ENCODE measurements around the gene MYRFL. TPM values are rescaled to one million over a fixed set of nuclear protein-coding genes. Genes with fewer than 3 reads are reported as not detected.

The MYRFL gene
- total RNA-seq, 4 donors from 2014 or later = 0.27 to 3.3 (median 1.5) TPM

DNA sequence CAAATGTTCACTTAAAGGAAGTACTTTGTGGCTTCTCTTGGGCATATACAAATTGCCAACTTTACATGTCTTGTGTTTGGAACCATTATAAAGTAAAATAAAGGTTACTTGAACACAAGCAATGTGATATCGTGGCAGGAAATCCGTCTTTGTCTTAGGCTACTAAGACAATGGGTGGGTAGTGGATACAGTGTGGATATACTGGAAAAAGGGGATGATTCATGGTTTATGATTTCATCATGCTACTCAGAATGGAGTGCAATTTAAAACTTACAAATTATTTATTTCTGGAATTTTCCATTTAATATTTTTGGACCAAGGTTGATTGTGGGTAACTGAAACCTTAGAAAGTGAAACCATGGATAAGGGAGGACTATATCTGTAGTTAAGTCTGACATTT, 48.4 kb downstream of the MYRFL start:
- no peak overlapping the region for H3K4me3 ChIP-seq (ENCODE audit: low read depth, poor library complexity, severe bottlenecking)
- WGBS, 2 donors = 48 to 69% methylated on average over 2 of the region's 2 CpGs
- intact Hi-C loops (cut with DNase I; ENCODE audit: low total_unique reads) = no loop called here
- no peak for TF ChIP-seq POLR2A (IDR thresholded peaks at IDR 0.05)
- TF ChIP-seq, protein P1, sequence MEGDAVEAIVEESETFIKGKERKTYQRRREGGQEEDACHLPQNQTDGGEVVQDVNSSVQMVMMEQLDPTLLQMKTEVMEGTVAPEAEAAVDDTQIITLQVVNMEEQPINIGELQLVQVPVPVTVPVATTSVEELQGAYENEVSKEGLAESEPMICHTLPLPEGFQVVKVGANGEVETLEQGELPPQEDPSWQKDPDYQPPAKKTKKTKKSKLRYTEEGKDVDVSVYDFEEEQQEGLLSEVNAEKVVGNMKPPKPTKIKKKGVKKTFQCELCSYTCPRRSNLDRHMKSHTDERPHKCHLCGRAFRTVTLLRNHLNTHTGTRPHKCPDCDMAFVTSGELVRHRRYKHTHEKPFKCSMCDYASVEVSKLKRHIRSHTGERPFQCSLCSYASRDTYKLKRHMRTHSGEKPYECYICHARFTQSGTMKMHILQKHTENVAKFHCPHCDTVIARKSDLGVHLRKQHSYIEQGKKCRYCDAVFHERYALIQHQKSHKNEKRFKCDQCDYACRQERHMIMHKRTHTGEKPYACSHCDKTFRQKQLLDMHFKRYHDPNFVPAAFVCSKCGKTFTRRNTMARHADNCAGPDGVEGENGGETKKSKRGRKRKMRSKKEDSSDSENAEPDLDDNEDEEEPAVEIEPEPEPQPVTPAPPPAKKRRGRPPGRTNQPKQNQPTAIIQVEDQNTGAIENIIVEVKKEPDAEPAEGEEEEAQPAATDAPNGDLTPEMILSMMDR (IDR thresholded peaks at IDR 0.05) = no peak
- no peak for DNase-seq (ENCODE audit: low spot score in 2 of 2)

DNA sequence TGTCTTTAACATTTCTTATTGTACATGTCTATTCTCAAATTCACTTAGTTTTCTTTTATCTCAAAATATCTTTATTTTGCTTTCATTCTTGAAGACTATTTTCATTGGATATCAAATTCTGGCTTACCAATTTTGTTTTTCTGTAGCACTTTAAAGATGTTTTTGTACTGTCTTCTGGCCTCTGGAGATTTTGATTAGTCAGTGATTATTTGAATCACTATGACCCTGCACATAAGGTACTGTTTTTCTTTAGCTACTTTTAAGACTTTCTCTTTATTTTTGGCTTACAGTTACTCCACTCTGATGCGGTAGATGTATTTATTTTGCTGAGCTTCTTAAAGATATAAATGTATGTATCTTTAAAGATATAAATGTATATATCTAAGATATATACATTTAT, 49.6 kb downstream of the MYRFL start:
- DNase-seq (ENCODE audit: low spot score in 2 of 2) = no peak
- intact Hi-C loops (cut with DNase I; ENCODE audit: low total_unique reads) = no loop called here
- TF ChIP-seq, protein P1 (IDR thresholded peaks at IDR 0.05) = no peak
- no peak for TF ChIP-seq POLR2A (IDR thresholded peaks at IDR 0.05)
- no peak overlapping the region for H3K4me3 ChIP-seq (ENCODE audit: low read depth, poor library complexity, severe bottlenecking)
- 29 to 77% methylated on average over 1 of the region's 1 CpG for WGBS, 2 donors

DNA sequence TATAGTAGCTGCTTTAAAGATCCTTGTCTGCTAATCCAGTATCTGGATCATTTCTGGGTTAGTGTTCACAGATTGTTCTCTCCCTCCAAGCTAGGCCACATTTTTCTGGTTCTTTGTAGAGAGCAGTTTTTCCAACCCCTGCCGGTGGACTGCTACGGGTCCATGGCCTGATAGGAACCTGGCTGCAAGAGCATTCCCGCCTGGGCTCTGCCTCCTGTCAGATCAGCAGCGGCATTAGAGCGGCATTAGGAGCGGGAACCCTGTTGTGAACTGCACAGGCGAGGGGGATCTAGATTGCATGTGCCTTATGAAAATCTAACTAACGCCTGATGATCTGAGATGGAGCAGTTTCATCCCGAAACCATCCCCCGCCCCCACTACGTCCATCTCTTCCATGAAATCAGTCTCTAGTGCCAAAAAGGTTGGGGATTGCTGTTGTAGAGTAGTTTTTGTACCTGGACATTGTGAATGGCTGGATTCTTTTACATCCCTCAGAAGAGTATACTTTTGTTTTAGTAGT, 50.4 kb downstream of the MYRFL start:
- no peak overlapping the region for H3K4me3 ChIP-seq (ENCODE audit: low read depth, poor library complexity, severe bottlenecking)
- intact Hi-C loops (cut with DNase I; ENCODE audit: low total_unique reads) = no loop called here
- WGBS, 2 donors = 84 to 93% methylated on average over 11 of the region's 11 CpGs
- no peak for DNase-seq (ENCODE audit: low spot score in 2 of 2)
- TF ChIP-seq, protein P1 (IDR thresholded peaks at IDR 0.05) = no peak
- TF ChIP-seq POLR2A (IDR thresholded peaks at IDR 0.05) = no peak

DNA sequence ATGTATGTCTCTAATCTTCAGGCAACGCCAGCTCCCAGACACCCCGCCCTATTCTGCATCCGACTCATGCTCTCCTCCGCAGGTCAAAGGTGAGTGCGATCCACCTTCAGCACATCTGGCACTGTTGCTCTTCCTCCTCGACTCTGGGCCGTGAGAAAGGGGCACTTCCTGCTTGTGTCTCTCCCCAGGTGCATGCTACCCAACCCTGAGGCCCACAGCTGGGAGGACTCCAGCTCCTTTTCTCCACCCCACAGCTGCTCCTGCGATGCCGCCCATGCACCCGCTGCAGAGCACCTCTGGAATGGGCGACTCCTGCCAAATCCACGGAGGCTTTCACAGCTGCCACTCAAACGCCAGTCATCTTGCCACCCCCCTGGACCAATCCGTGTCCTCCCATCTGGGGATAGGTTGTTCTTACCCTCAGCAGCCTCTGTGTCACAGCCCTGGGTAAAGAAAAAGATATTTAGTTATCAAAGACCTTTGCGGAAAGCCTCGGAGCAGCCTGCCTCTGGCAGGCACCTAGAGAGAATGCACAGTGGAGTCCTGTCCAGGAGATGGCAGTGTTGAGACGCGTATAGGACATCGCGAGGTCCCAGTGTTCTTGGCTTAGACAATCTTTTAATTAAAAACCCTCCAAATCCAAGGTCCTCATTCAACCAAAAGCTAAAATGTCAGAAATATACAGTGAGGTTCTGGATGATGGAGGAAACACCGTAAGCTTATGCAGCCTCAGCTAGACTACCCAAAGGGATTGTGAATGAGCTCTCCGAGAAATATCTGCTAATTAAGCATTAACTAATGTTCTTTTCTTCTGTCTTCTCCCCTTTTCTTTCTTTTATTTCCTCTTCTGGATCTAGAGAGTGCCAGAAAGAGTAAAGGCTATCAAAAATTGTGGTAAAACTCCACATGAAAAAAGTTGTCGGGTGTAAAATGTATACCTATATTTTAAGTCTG, 54.3 kb downstream of the MYRFL start:
- WGBS, 2 donors = 19 to 24% methylated on average over 23 of the region's 23 CpGs
- DNase-seq (ENCODE audit: low spot score in 2 of 2) = peak in 1 of 2 donors; percentile 64
- H3K4me3 ChIP-seq (ENCODE audit: low read depth, poor library complexity, severe bottlenecking) = no peak overlapping the region
- intact Hi-C loops (cut with DNase I; ENCODE audit: low total_unique reads) = no loop called here
- no peak for TF ChIP-seq POLR2A (IDR thresholded peaks at IDR 0.05)
- TF ChIP-seq, protein P1 (IDR thresholded peaks at IDR 0.05) = peak in 1 of 3 donors; percentile 43

DNA sequence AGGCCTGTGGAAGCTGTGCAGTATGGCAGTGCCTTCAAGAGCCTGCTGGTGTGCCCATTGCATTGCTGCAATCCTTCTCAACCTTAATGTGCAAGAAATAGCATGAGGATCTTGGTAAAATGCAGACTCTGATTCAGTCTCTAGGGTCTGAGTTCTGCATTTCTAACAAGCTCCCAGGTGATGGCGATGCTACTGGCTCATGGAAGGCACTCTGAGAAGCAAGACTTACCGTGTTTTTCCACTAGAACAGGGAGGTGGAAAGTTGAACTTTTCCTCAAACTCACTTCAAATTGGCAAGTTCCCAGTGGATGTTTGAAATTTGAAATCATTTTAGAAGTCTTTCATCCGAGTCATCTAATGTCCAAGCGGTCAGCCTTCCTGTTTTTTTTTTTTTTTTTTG, 55.5 kb downstream of the MYRFL start:
- intact Hi-C loops (cut with DNase I; ENCODE audit: low total_unique reads) = loop anchor here (5.0 to 10.0 kb wide), 2 partner anchors 697 to 844 kb away; no protein-coding TSS in a partner anchor
- no peak overlapping the region for H3K4me3 ChIP-seq (ENCODE audit: low read depth, poor library complexity, severe bottlenecking)
- DNase-seq (ENCODE audit: low spot score in 2 of 2) = no peak
- 82 to 91% methylated on average over 4 of the region's 4 CpGs for WGBS, 2 donors
- TF ChIP-seq, protein P1 (IDR thresholded peaks at IDR 0.05) = no peak
- no peak for TF ChIP-seq POLR2A (IDR thresholded peaks at IDR 0.05)

Measured in lower leg skin (tissue), 4 donors.